Panc1 (cell line): ENCODE data around the gene ITPR2. TPM values are rescaled to one million over a fixed set of nuclear protein-coding genes. Genes with fewer than 3 reads are reported as not detected.

Source experiments
- ATAC-seq: fragments of 200-7000 bp; cut with Tn5 transposase; 2 replicates; pipeline ENCODE4 v1.9.1; 2020; ENCODE audit warnings: mild to moderate bottlenecking, moderate library complexity
- BruUV-seq: library from RNA; stranded (reverse); fragments of 400-500 nt; replicated peaks from 2 replicates; lab custom pipeline; 2021; lab: Mats Ljungman, UMichigan
- CTCF ChIA-PET: fragments of 300-600 bp; sonication (Branson Sonifier 250); formaldehyde crosslinking; loops from one replicate; lab custom pipeline; 2022; ENCODE audit warnings: antibody characterized with exemption; lab: Charles Lee
- POLR2A ChIA-PET: fragments of 300-600 bp; sonication (Branson Sonifier 250); formaldehyde crosslinking; loops from one replicate; lab custom pipeline; 2022; ENCODE audit warnings: antibody characterized with exemption; lab: Charles Lee
- DNase-seq: peaks from one replicate; pipeline ENCODE4 v3.0.0-alpha.2; 2010; ENCODE audit warnings: low read depth, low spot score
- H3K27ac ChIP-seq: 2 replicates; pipeline ENCODE4 v1.5.1; 2011; ENCODE audit warnings: mild to moderate bottlenecking, low read length, inconsistent platforms
- H3K27me3 ChIP-seq: fragments of 200-500 bp; sonication (Bioruptor generic); 2 replicates; pipeline ENCODE4 v1.6.0; 2014; ENCODE audit warnings: low read length, inconsistent platforms; ENCODE audit not compliant: control insufficient read depth, insufficient read depth
- H3K36me3 ChIP-seq: fragments of 200-500 bp; sonication (Bioruptor generic); 2 replicates; pipeline ENCODE4 v1.5.1; 2014; ENCODE audit warnings: inconsistent platforms, mild to moderate bottlenecking, low read length, moderate library complexity; ENCODE audit not compliant: control insufficient read depth, insufficient read depth
- H3K4me1 ChIP-seq: 2 replicates; pipeline ENCODE4 v1.5.1; 2011; ENCODE audit warnings: inconsistent platforms, mild to moderate bottlenecking, low read length, moderate library complexity; ENCODE audit not compliant: control insufficient read depth, insufficient read depth
- H3K4me3 ChIP-seq, 2 experiments: 2 replicates each; pipeline ENCODE4 v1.5.1; 2011 to 2012; ENCODE audit warnings: low read depth in 2 of 2, low read length in 2 of 2, mild to moderate bottlenecking in 2 of 2, inconsistent platforms in 1 of 2, moderate library complexity in 1 of 2
- H3K9me3 ChIP-seq: fragments of 200-500 bp; sonication (Bioruptor generic); 2 replicates; pipeline ENCODE4 v1.5.1; 2014; ENCODE audit warnings: low read depth, mild to moderate bottlenecking, inconsistent platforms, low read length, moderate library complexity; ENCODE audit not compliant: control insufficient read depth, insufficient read depth
- CTCF ChIP-seq: fragments of 450-650 bp; IDR thresholded peaks from 2 replicates; pipeline ENCODE4 v1.5.1; 2017; ENCODE audit warnings: mild to moderate bottlenecking
- POLR2AphosphoS5 ChIP-seq: IDR thresholded peaks from 2 replicates; pipeline ENCODE4 v1.6.1; 2012; ENCODE audit warnings: mild to moderate bottlenecking, low read depth, low read length, moderate library complexity
- REST ChIP-seq, 2 experiments: IDR thresholded peaks; 2 replicates each; pipeline ENCODE4 v1.6.1; 2011 to 2012; ENCODE audit warnings: low read depth in 2 of 2, control low read depth in 1 of 2, low read length in 1 of 2, mild to moderate bottlenecking in 1 of 2, moderate library complexity in 1 of 2; ENCODE audit not compliant: insufficient read depth in 1 of 2
- SIN3A ChIP-seq: IDR thresholded peaks from 2 replicates; pipeline ENCODE4 v1.6.1; 2012; ENCODE audit warnings: low read depth, mild to moderate bottlenecking, low read length, moderate library complexity, borderline replicate concordance; ENCODE audit not compliant: insufficient read depth
- TCF7L2 ChIP-seq: IDR thresholded peaks from 2 replicates; pipeline ENCODE4 v1.6.1; 2011; ENCODE audit warnings: mild to moderate bottlenecking, low read depth, low read length, inconsistent platforms
- in situ Hi-C: cut with HindIII; loops from 2 replicates; pipeline ENCODE4 v1.10.0; 2016; ENCODE audit warnings: low sequenced_read_pairs, low pct_unique_long_range_greater_than_20kb
- intact Hi-C: fragments of 100-400 bp; cut with micrococcal nuclease; formaldehyde crosslinking; loops from one replicate; pipeline ENCODE4 v1.10.0; 2022; ENCODE audit not compliant: unreplicated experiment
- total RNA-seq: library from RNA; stranded (reverse); gene quantifications from one replicate; pipeline ENCODE4 v1.2.1, GENCODE V29; 2021; ENCODE audit not compliant: unreplicated experiment

The ITPR2 gene
- total RNA-seq, 1 experiment from 2014 or later = 41.8 TPM

GRCh38 chr12:26608706-26609105, 224.3 kb downstream of the ITPR2 start:
- Histone ChIP-seq H3K27ac (no peak overlapping the region), H3K4me1 (no peaks in the 10 kb centered on the region), H3K27me3 (no peaks in the 10 kb centered on the region), H3K9me3 (no peaks in the 10 kb centered on the region), H3K4me3 (no peak overlapping the region), H3K36me3 (no peaks in the 10 kb centered on the region)
- DNase-seq (no peak), ATAC-seq (no peak)
- CTCF ChIA-PET = no interaction called here
- POLR2A ChIA-PET = no interaction called here
- TF ChIP-seq REST (IDR thresholded peaks at IDR 0.05; ENCODE audit: insufficient read depth in 1 of 2, low read depth in 2 of 2, low read length in 1 of 2) = no peak
- no peak for TF ChIP-seq TCF7L2
- TF ChIP-seq POLR2AphosphoS5 = no peak
- TF ChIP-seq CTCF = no peak
- TF ChIP-seq SIN3A = no peak
- in situ Hi-C loops = no loop called here
- intact Hi-C loops = no loop called here
- no TSS peak for BruUV-seq

GRCh38 chr12:26608273-26608672, 224.7 kb downstream of the ITPR2 start:
- Histone ChIP-seq H3K4me3 (no peak overlapping the region), H3K4me1 (no peaks in the 10 kb centered on the region), H3K9me3 (no peaks in the 10 kb centered on the region), H3K27ac (no peak overlapping the region), H3K36me3 (no peaks in the 10 kb centered on the region), H3K27me3 (no peaks in the 10 kb centered on the region)
- ATAC-seq (no peak), DNase-seq (no peak)
- in situ Hi-C loops = no loop called here
- BruUV-seq = no TSS peak
- intact Hi-C loops = no loop called here
- ChIA-PET POLR2A (no interaction called here), CTCF (no interaction called here)
- TF ChIP-seq SIN3A (no peak), TCF7L2 (no peak), POLR2AphosphoS5 (no peak), REST (IDR thresholded peaks at IDR 0.05; ENCODE audit: insufficient read depth in 1 of 2, low read depth in 2 of 2, low read length in 1 of 2) (no peak), CTCF (no peak)
